Heart right ventricle (tissue), 16 donors: ENCODE results near the gene STPG3. TPM values are rescaled to one million over a fixed set of nuclear protein-coding genes. Genes with fewer than 3 reads are reported as not detected.

Experiments
- ATAC-seq, 8 donors: fragments of 200-7000 bp; cut with Tn5 transposase; one replicate each; pipeline ENCODE4 v1.9.1; 2020; ENCODE audit warnings: mild to moderate bottlenecking in 8 of 8, moderate library complexity in 8 of 8, moderate number of reproducible peaks in 1 of 8
- DNase-seq, 2 donors: peaks; one replicate each; pipeline ENCODE4 v3.0.0-alpha.2; 2020
- H3K27ac ChIP-seq, 10 donors: fragments of 200-600 bp; sonication (generic) in 2 of 10; one replicate each; pipeline versions ENCODE4 v1.5.0 to v1.8.0; 2020 to 2022; ENCODE audit warnings: mild to moderate bottlenecking in 3 of 10
- H3K27me3 ChIP-seq, 7 donors: fragments of 200-600 bp; one replicate each; pipeline ENCODE4 v1.8.0; 2021 to 2022; ENCODE audit warnings: mild to moderate bottlenecking in 2 of 7
- H3K36me3 ChIP-seq, 9 donors: fragments of 200-600 bp; sonication (generic) in 1 of 9; one replicate each; pipeline versions ENCODE4 v1.5.0 to v1.8.0; 2020 to 2022; ENCODE audit warnings: mild to moderate bottlenecking in 2 of 9
- H3K4me1 ChIP-seq, 9 donors: fragments of 200-600 bp; sonication (generic) in 1 of 9; one replicate each; pipeline versions ENCODE4 v1.5.0 to v1.8.0; 2020 to 2022; ENCODE audit warnings: mild to moderate bottlenecking in 4 of 9
- H3K4me3 ChIP-seq, 10 donors: fragments of 200-600 bp; sonication (generic) in 2 of 10; one replicate each; pipeline versions ENCODE4 v1.5.0 to v1.8.0; 2020 to 2022; ENCODE audit warnings: mild to moderate bottlenecking in 7 of 10, moderate library complexity in 2 of 10
- H3K9me3 ChIP-seq, 11 donors: fragments of 200-600 bp in 10 of 11; sonication (generic) in 2 of 11; one replicate each; pipeline versions ENCODE4 v1.5.0 to v1.8.0; 2013 to 2022; ENCODE audit warnings: mild to moderate bottlenecking in 2 of 11, control low read depth in 1 of 11, moderate library complexity in 1 of 11
- WGBS, 2 donors: extraction: QIAGEN DNeasy Blood & Tissue Kit; methylation state at CpG; one replicate each; pipeline ENCODE4 v1.1.7; 2013; ENCODE audit warnings: inconsistent platforms in 1 of 2; 5-methylcytosine and 5-hydroxymethylcytosine counted together
- intact Hi-C, 10 donors: fragments of 100-400 bp; cut with DNase I; formaldehyde crosslinking; loops; one replicate each; pipeline versions ENCODE4 v1.11.1 to v1.14.2; 2022
- polyA plus RNA-seq, 2 donors: library from polyadenylated mRNA; stranded (reverse); fragments of 200-250 nt; gene quantifications; one replicate each; pipeline ENCODE4 v1.2.3, GENCODE V29; 2013
- total RNA-seq, 10 donors: library from RNA; stranded (reverse); fragmentation: NEBNext Ultra II Directional in 3 of 10; extraction: Animal tissue kit (Norgen Biotek cat#: 25700) in 3 of 10; gene quantifications; one replicate each; pipeline versions ENCODE4 v1.2.1 to v1.2.4, GENCODE V29; 2021 to 2023
- TF ChIP-seq, protein P1 (sequence below), 9 donors: fragments of 200-600 bp; sonication (generic) in 2 of 9; IDR thresholded peaks; one replicate each; pipeline versions ENCODE4 v1.5.0 to v1.8.0; 2021 to 2022; ENCODE audit warnings: antibody characterized with exemption in 9 of 9, mild to moderate bottlenecking in 5 of 9, moderate library complexity in 1 of 9
- donor health status: Arrhythmogenic right ventricular cardiomyopathy.
- donor health status: ischemic (EF 13 %, LVEDD 7.1; RV severe dilation, severe dysfunction).
- donor health status: healthy with polysubstance abuse.
- donor health status: DM: no; HTN: yes; CAD: no.
- donor health status: DM: no; HTN: no; CAD: no.
- donor health status: ischemic (EF 25% LVEDD 6.9; RV normal size, moderate dysfunction).
- donor health status: ischemic (EF 25% LVEDD 5.7; RV mildly dilated, moderate dysfunction).
- donor health status: healthy.
- donor health status: DM: yes; HTN: yes; CAD: no.
- donor health status: Ischemic cardiomyopathy.
- donor health status: ischemic (EF 35%, LVEDD 5.7; RV mildly dilated, moderate dysfunction).
- donor health status: nonischemic (EF 11% LVEDD 7.7; RV severe dilation, severe dysfunction).
- donor health status: DM: yes; HTN: yes; CAD: no.
- donor health status: PGD.
- donor health status: ischemic (EF 29% LVEDD 5.4; RV normal size, mild dysfunction).
- donor health status: nonischemic (EF 23%, LVEDD 6.1; RV moderate dilation, normal function).

STPG3 gene
- total and polyA plus RNA-seq, 12 donors: 0.24 to 0.44 (median 0.32) TPM; not detected in 8

DNA sequence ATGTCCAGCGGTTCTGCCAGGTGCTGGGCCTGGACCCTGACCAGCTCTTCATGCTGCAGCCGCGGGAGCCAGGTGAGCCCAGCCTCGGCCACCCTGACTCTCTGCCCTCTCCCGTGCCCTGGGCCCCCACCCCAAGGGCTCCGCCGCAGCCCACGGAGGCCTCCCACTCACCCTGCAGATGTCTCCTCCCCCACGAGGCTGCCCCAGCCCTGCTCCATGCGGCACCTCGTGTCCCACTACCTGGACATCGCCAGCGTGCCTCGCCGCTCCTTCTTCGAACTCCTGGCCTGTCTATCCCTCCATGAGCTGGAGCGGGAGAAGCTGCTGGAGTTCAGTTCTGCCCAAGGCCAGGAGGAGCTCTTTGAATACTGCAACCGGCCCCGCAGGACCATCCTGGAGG, 36.5 kb upstream of the STPG3 start:
- 94% methylated on average over 18 to 19 of the region's 19 CpGs for WGBS, 2 donors
- no peaks in the 10 kb centered on the region for H3K27me3 ChIP-seq
- H3K4me3 ChIP-seq: no peak overlapping the region
- TF ChIP-seq, protein P1, sequence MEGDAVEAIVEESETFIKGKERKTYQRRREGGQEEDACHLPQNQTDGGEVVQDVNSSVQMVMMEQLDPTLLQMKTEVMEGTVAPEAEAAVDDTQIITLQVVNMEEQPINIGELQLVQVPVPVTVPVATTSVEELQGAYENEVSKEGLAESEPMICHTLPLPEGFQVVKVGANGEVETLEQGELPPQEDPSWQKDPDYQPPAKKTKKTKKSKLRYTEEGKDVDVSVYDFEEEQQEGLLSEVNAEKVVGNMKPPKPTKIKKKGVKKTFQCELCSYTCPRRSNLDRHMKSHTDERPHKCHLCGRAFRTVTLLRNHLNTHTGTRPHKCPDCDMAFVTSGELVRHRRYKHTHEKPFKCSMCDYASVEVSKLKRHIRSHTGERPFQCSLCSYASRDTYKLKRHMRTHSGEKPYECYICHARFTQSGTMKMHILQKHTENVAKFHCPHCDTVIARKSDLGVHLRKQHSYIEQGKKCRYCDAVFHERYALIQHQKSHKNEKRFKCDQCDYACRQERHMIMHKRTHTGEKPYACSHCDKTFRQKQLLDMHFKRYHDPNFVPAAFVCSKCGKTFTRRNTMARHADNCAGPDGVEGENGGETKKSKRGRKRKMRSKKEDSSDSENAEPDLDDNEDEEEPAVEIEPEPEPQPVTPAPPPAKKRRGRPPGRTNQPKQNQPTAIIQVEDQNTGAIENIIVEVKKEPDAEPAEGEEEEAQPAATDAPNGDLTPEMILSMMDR (IDR thresholded peaks at IDR 0.05): no peak
- H3K27ac ChIP-seq: no peak overlapping the region
- peaks cover 0 to 41% (median 0%) of the 10 kb centered on the region in 9 donors for H3K36me3 ChIP-seq
- no peaks in the 10 kb centered on the region for H3K9me3 ChIP-seq
- intact Hi-C loops: no loop called here
- ATAC-seq (no peak), DNase-seq (no peak)
- peaks cover 10 to 28% (median 19%) of the 10 kb centered on the region in 9 donors for H3K4me1 ChIP-seq

DNA sequence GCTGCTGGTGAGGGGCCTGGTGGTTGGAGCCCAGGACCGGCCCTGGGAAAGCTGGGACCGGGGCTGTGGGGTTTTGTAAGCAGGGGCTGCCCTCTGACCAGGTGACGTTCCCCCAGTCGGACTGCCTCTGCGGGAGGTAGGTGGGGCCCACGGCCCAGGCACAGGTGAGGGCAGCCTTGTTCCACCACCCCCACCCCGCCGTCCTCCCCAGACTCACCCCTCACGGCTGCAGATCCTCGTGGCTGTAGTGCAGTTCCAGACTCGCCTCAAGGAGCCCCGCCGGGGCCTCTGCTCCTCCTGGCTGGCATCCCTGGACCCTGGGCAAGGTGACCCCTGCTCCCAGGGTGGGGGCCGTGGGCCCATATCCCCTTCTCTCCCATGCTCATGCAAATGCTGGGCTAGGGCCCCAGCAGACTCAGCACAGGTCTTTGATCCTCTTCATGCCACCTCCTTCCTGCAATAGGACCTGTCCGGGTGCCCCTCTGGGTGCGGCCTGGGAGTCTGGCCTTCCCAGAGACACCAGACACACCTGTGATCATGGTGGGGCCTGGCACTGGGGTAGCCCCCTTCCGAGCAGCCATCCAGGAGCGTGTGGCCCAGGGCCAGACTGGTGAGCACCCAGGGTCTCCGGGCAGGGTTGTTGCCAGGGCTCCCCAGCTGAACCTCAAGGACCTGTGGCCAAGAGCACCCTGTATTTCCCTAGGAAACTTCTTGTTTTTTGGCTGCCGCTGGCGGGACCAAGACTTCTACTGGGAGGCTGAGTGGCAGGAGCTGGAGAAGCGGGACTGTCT, 35.7 kb upstream of the STPG3 start:
- H3K27ac ChIP-seq: no peak overlapping the region
- 94 to 97% methylated on average over 22 of the region's 22 CpGs for WGBS, 2 donors
- DNase-seq (no peak), ATAC-seq (no peak)
- H3K27me3 ChIP-seq: no peaks in the 10 kb centered on the region
- peaks cover 0 to 35% (median 0%) of the 10 kb centered on the region in 9 donors for H3K36me3 ChIP-seq
- intact Hi-C loops: no loop called here
- TF ChIP-seq, protein P1 (IDR thresholded peaks at IDR 0.05): no peak
- H3K4me3 ChIP-seq: no peak overlapping the region
- no peaks in the 10 kb centered on the region for H3K9me3 ChIP-seq
- peaks cover 10 to 28% (median 19%) of the 10 kb centered on the region in 9 donors for H3K4me1 ChIP-seq

GRCh38 chr9:137216188-137216965, 34.7 kb upstream of the STPG3 start:
- Histone ChIP-seq H3K9me3 (no peaks in the 10 kb centered on the region), H3K27me3 (peaks cover 0 to under 1% (median 0%) of the 10 kb centered on the region in 7 donors), H3K36me3 (peaks cover 0 to 31% (median 0%) of the 10 kb centered on the region in 9 donors), H3K4me3 (peak overlapping the region in 1 of 10 donors; percentile 47), H3K27ac (no peak overlapping the region), H3K4me1 (peaks cover 10 to 35% (median 19%) of the 10 kb centered on the region in 9 donors)
- intact Hi-C loops: no loop called here
- ATAC-seq (no peak), DNase-seq (no peak)
- TF ChIP-seq, protein P1 (IDR thresholded peaks at IDR 0.05): no peak
- WGBS, 2 donors: 91 to 97% methylated on average over 30 of the region's 30 CpGs
